ENCODE data around the gene PHRF1.

Gene PHRF1

GRCh38 chr11:610146-610801 lies 34.0 kb downstream of the PHRF1 start:
- no peak overlapping the region for H3K4me3 ChIP-seq (ENCODE audit: low read length)
- no peak for TF ChIP-seq CTCF (IDR thresholded peaks at IDR 0.05; ENCODE audit: insufficient read depth, low read depth, low read length, missing control alignments)
- DNase-seq (ENCODE audit: low read depth) = no peak

- TF ChIP-seq CTCF (IDR thresholded peaks at IDR 0.05; ENCODE audit: insufficient read depth, low read depth, low read length, missing control alignments) = no peak
- no peak for DNase-seq (ENCODE audit: low read depth)
- H3K4me3 ChIP-seq (ENCODE audit: low read length) = no peak overlapping the region
Measured at GRCh38 chr11:611001-611996, 35.0 kb downstream of the PHRF1 start.

GRCh38 chr11:612201-612960 lies 36.1 kb downstream of the PHRF1 start:
- no peak overlapping the region for H3K4me3 ChIP-seq (ENCODE audit: low read length)
- TF ChIP-seq CTCF (IDR thresholded peaks at IDR 0.05; ENCODE audit: insufficient read depth, low read depth, low read length, missing control alignments) = peak; percentile 34
- DNase-seq (ENCODE audit: low read depth) = peak; percentile 40

- H3K4me3 ChIP-seq (ENCODE audit: low read length) = no peak overlapping the region
- no peak for TF ChIP-seq CTCF (IDR thresholded peaks at IDR 0.05; ENCODE audit: insufficient read depth, low read depth, low read length, missing control alignments)
- no peak for DNase-seq (ENCODE audit: low read depth)
Measured at GRCh38 chr11:612961-613300, 36.7 kb downstream of the PHRF1 start.

- DNase-seq (ENCODE audit: low read depth) = peak; percentile 86
- TF ChIP-seq CTCF (IDR thresholded peaks at IDR 0.05; ENCODE audit: insufficient read depth, low read depth, low read length, missing control alignments) = no peak
- H3K4me3 ChIP-seq (ENCODE audit: low read length) = no peak overlapping the region
Measured at GRCh38 chr11:613369-613968, 37.2 kb downstream of the PHRF1 start.

GRCh38 chr11:614021-614622 lies 37.9 kb downstream of the PHRF1 start:
- no peak overlapping the region for H3K4me3 ChIP-seq (ENCODE audit: low read length)
- DNase-seq (ENCODE audit: low read depth) = no peak
- no peak for TF ChIP-seq CTCF (IDR thresholded peaks at IDR 0.05; ENCODE audit: insufficient read depth, low read depth, low read length, missing control alignments)

Measured in epithelial cell of esophagus (primary cell).